HFF-Myc (cell line): ENCODE results near the gene EPC1.
"Not testable (repeated sequence)": the region's sequence is repeated elsewhere in the genome, so short reads cannot be mapped to it uniquely, and the experiment has no call there.

Experiments used
- DNase-seq: peaks from one replicate; pipeline ENCODE4 v3.0.0-alpha.2; 2011; ENCODE audit warnings: low read depth; ENCODE audit errors: extremely low read depth
- H3K4me3 ChIP-seq: replicated peaks from 2 replicates; pipeline ENCODE4 v1.5.1; 2011; ENCODE audit warnings: low read depth, mild to moderate bottlenecking, control low read depth, low read length
- CTCF ChIP-seq: IDR thresholded peaks from 2 replicates; pipeline ENCODE4 v1.5.1; 2012; ENCODE audit warnings: mild to moderate bottlenecking, low read depth, low read length, control low read depth; ENCODE audit errors: missing control alignments

EPC1 gene

GRCh38 chr10:32244011-32244410 lies 102.9 kb downstream of the EPC1 start:
- TF ChIP-seq CTCF = no peak
- no peak overlapping the region for H3K4me3 ChIP-seq
- no peak for DNase-seq

- TF ChIP-seq CTCF = no peak
- no peak for DNase-seq
- no peak overlapping the region for H3K4me3 ChIP-seq
Observed at GRCh38 chr10:32241946-32242345, 105.0 kb downstream of the EPC1 start.

- H3K4me3 ChIP-seq = no peak overlapping the region
- TF ChIP-seq CTCF = no peak
- DNase-seq = no peak
Observed at GRCh38 chr10:32240471-32240870, 106.5 kb downstream of the EPC1 start.

DNA sequence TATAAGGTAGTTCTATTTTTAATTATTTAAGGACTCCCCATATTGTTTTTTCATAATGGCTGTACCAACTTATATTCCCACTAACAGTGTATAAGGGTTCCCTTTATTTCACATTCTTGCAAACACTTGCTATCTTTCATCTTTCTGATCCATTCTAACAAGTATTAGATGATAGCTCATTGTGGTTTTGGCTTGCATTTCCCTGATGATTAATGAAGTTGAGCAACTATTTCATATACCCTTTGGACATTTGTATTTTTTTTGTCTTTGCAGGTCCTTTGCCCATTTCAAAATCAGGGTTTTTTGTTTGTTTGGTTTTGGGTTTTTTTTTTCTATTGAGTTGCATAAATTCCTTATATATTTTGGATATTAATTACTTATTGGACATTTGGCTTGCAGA lies 107.2 kb downstream of the EPC1 start:
- no peak for DNase-seq
- no peak for TF ChIP-seq CTCF
- no peak overlapping the region for H3K4me3 ChIP-seq

DNA sequence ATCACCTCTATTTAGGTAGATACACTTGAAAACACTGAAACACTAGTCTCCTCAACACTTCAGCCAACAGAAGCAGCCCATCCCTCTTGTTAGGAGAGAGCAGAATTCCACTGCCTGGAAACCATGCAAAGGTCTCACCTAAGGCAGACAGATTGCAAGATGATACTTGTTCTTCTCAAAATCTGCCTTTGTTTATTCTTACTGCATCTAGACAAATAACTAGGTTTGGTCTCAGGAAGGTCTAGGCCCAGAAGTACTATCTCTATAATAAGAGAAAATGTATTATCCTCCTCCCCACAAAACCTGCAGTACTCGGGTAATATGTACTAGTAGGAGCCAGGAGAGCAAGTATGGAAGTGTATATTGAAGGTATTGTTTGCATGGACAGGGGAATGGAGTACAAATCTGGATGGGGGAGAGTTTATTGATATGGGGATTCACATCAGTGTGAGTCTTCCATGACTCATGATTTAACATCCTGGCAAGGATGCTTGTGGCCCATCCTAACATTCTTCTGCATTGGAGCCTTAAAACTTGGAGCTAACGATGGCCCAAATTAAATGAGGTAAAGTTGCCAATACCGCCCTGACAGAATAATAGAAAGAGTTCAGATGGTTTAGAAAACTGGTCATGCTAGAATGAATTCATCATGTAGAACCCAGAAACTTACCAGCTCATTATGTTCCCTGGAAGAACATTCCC lies 109.2 kb downstream of the EPC1 start:
- no peak for TF ChIP-seq CTCF
- DNase-seq = no peak

DNA sequence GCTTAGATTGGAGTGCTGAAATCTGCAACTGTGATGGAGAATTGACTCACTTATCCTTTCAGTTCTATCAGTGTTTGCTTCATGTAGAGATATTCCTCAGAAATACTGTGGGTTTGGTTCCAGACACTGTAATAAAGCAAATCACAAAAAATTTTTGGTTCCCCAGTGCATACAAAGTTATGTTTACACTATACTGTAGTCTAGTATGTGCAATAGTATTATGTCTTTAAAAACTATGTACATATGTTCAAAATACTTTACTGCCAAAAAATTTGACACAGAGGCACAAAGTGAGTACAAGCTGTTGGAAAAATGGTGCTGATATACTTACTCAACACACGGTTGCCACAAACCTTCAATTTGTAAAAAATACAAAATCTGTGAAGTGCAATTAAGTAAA lies 112.5 kb downstream of the EPC1 start:
- DNase-seq = no peak
- H3K4me3 ChIP-seq = no peak overlapping the region
- no peak for TF ChIP-seq CTCF

More for the DNA sequence above, 109.2 kb downstream of the EPC1 start:
- H3K4me3 ChIP-seq = no peak overlapping the region

DNA sequence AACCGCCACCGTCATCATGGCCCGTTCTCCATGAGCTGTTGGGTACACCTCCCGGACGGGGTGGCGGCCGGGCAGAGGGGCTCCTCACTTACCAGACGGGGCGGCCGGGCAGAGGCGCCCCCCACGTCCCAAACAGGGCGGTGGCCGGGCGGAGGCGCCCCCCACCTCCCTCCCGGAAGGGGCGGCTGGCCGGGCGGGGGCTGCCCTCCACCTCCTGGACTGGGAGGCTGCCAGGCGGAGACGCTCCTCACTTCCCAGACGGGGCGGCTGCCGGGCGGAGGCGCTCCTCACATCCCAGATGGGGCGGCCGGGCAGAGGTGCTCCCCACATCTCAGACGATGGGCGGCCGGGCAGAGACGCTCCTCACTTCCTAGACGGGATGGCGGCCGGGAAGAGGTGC lies 113.6 kb downstream of the EPC1 start:
- DNase-seq, H3K4me3 ChIP-seq: not testable (repeated sequence)
